HepG2 (cell line): ENCODE results near the gene MCM3. TPM values are rescaled to one million over a fixed set of nuclear protein-coding genes. Genes with fewer than 3 reads are reported as not detected.

Source experiments
- AGO2 ChIP-seq: fragments of 200-400 bp; formaldehyde crosslinking; optimal IDR thresholded peaks from 2 replicates; pipeline ENCODE3; 2017; ENCODE audit warnings: mild to moderate bottlenecking, low read depth, low read length, moderate library complexity
- FIP1L1 ChIP-seq: fragments of 200-400 bp; formaldehyde crosslinking; IDR thresholded peaks from 2 replicates; pipeline ENCODE4 v1.6.1; 2018; ENCODE audit warnings: low read depth, mild to moderate bottlenecking, low read length, moderate library complexity, borderline replicate concordance; ENCODE audit not compliant: insufficient read depth
- FOXJ3 ChIP-seq: sonication (generic); formaldehyde crosslinking; IDR thresholded peaks from 2 replicates; pipeline ENCODE4 v1.4.0; 2020; ENCODE audit warnings: missing genetic modification reagents, mild to moderate bottlenecking, borderline replicate concordance
- KLF16 ChIP-seq, 2 experiments: sonication (generic) in 1 of 2; formaldehyde crosslinking in 1 of 2; IDR thresholded peaks; 2 replicates each; pipeline versions ENCODE4 v1.6.1 to v1.8.0; 2016 to 2023; ENCODE audit warnings: missing genetic modification reagents in 2 of 2, missing compliant biosample characterization in 1 of 2
- MTF1 ChIP-seq: sonication (generic); formaldehyde crosslinking; IDR thresholded peaks from 2 replicates; pipeline ENCODE4 v1.5.0; 2020; ENCODE audit warnings: missing genetic modification reagents
- NFE2 ChIP-seq: sonication (generic); formaldehyde crosslinking; IDR thresholded peaks from 2 replicates; pipeline ENCODE4 v1.4.0; 2020; ENCODE audit warnings: missing genetic modification reagents
- RBM39 ChIP-seq: fragments of 200-400 bp; formaldehyde crosslinking; IDR thresholded peaks from one replicate; pipeline ENCODE4 v1.6.1; 2018; ENCODE audit warnings: antibody characterized with exemption, mild to moderate bottlenecking, low read depth, low read length; ENCODE audit not compliant: poor library complexity, severe bottlenecking
- RCOR2 ChIP-seq: IDR thresholded peaks from 2 replicates; pipeline ENCODE4 v1.6.1; 2016; ENCODE audit warnings: missing biosample characterization, missing genetic modification reagents
- REL ChIP-seq: sonication (generic); formaldehyde crosslinking; conservative IDR thresholded peaks from 2 replicates; pipeline ENCODE4 v1.8.0; 2022; ENCODE audit warnings: mild to moderate bottlenecking, missing genetic modification reagents, moderate library complexity
- RFXAP ChIP-seq: sonication (generic); formaldehyde crosslinking; IDR thresholded peaks from 2 replicates; pipeline ENCODE4 v1.4.0; 2020; ENCODE audit warnings: missing genetic modification reagents, borderline replicate concordance
- SETDB1 ChIP-seq: sonication (generic); formaldehyde crosslinking; IDR thresholded peaks from 2 replicates; pipeline ENCODE4 v1.5.1; 2020; ENCODE audit warnings: missing genetic modification reagents, mild to moderate bottlenecking, borderline replicate concordance
- SKI ChIP-seq: fragments of 450-650 bp; IDR thresholded peaks from one replicate; pipeline ENCODE4 v1.6.1; 2018; ENCODE audit warnings: mild to moderate bottlenecking; ENCODE audit not compliant: partially characterized antibody
- TEAD2 ChIP-seq: sonication (generic); formaldehyde crosslinking; IDR thresholded peaks from 2 replicates; pipeline ENCODE4 v1.9.0; 2021; ENCODE audit warnings: missing genetic modification reagents
- ZFP82 ChIP-seq: sonication (generic); formaldehyde crosslinking; IDR thresholded peaks from 2 replicates; pipeline ENCODE4 v1.5.1; 2020; ENCODE audit warnings: mild to moderate bottlenecking, missing genetic modification reagents, borderline replicate concordance
- ZNF138 ChIP-seq: sonication (generic); formaldehyde crosslinking; IDR thresholded peaks from 2 replicates; pipeline ENCODE4 v1.5.0; 2020; ENCODE audit warnings: mild to moderate bottlenecking, low read depth, missing genetic modification reagents
- ZNF225 ChIP-seq: sonication (generic); formaldehyde crosslinking; IDR thresholded peaks from 2 replicates; pipeline ENCODE4 v1.4.0; 2020; ENCODE audit warnings: mild to moderate bottlenecking, missing genetic modification reagents
- ZNF598 ChIP-seq: sonication (generic); formaldehyde crosslinking; IDR thresholded peaks from 2 replicates; pipeline ENCODE4 v1.5.1; 2020; ENCODE audit warnings: mild to moderate bottlenecking, missing genetic modification reagents, borderline replicate concordance
- ZNF616 ChIP-seq: sonication (generic); formaldehyde crosslinking; IDR thresholded peaks from 2 replicates; pipeline ENCODE4 v1.5.0; 2020; ENCODE audit warnings: low read depth, mild to moderate bottlenecking, missing genetic modification reagents
- ZNF674 ChIP-seq: sonication (generic); formaldehyde crosslinking; IDR thresholded peaks from 2 replicates; pipeline ENCODE4 v1.5.0; 2020; ENCODE audit warnings: low read depth, mild to moderate bottlenecking, missing genetic modification reagents
- ZNF678 ChIP-seq: sonication (generic); formaldehyde crosslinking; IDR thresholded peaks from 2 replicates; pipeline ENCODE4 v1.4.0; 2020; ENCODE audit warnings: mild to moderate bottlenecking, missing genetic modification reagents
- ZSCAN30 ChIP-seq: sonication (generic); formaldehyde crosslinking; IDR thresholded peaks from 2 replicates; pipeline ENCODE4 v1.5.0; 2020; ENCODE audit warnings: mild to moderate bottlenecking, missing genetic modification reagents
- polyA plus RNA-seq, 8 experiments: library from polyadenylated mRNA; depleted of rRNA in 3 of 8; stranded (reverse) in 7 of 8; unstranded in 1 of 8; fragments of >200 nt; fragmentation: Illumina TruSeq in 4 of 8; extraction: Trizol in 4 of 8; gene quantifications; 2 replicates each; pipeline versions ENCODE4 v1.2.1 to v1.2.3, GENCODE V29; 2011 to 2016; ENCODE audit warnings: low read depth in 4 of 8, missing spikeins in 1 of 8, mixed read lengths in 1 of 8; ENCODE audit not compliant: insufficient read depth in 1 of 8
- total RNA-seq, 5 experiments: library from RNA; depleted of rRNA; stranded (reverse); fragments of >200 nt; fragmentation: Illumina TruSeq; extraction: Trizol; gene quantifications; 2 replicates each; pipeline ENCODE4 v1.2.3, GENCODE V29; 2016; ENCODE audit warnings: low read depth in 1 of 5
- TF ChIP-seq, protein P1 (sequence below): sonication (generic); formaldehyde crosslinking; IDR thresholded peaks from 2 replicates; pipeline ENCODE4 v1.5.0; 2020; ENCODE audit warnings: mild to moderate bottlenecking, missing genetic modification reagents, moderate library complexity
- TF ChIP-seq, protein P2 (sequence below): sonication (generic); formaldehyde crosslinking; IDR thresholded peaks from 2 replicates; pipeline ENCODE4 v1.8.0; 2022; ENCODE audit warnings: mild to moderate bottlenecking, missing genetic modification reagents, moderate library complexity
- TF ChIP-seq, protein P3 (sequence below): sonication (generic); formaldehyde crosslinking; IDR thresholded peaks from 2 replicates; pipeline ENCODE4 v1.4.0; 2020; ENCODE audit warnings: mild to moderate bottlenecking, missing genetic modification reagents, borderline replicate concordance
- TF ChIP-seq, protein P4 (sequence below): sonication (generic); formaldehyde crosslinking; IDR thresholded peaks from 2 replicates; pipeline ENCODE4 v1.5.0; 2020; ENCODE audit warnings: mild to moderate bottlenecking, missing genetic modification reagents

The MCM3 gene
- total and polyA plus RNA-seq, 2 of the 13 experiments (the other 11 are each of a cell fraction or from before 2014, with no cell fraction given), result 164 to 288 TPM

DNA sequence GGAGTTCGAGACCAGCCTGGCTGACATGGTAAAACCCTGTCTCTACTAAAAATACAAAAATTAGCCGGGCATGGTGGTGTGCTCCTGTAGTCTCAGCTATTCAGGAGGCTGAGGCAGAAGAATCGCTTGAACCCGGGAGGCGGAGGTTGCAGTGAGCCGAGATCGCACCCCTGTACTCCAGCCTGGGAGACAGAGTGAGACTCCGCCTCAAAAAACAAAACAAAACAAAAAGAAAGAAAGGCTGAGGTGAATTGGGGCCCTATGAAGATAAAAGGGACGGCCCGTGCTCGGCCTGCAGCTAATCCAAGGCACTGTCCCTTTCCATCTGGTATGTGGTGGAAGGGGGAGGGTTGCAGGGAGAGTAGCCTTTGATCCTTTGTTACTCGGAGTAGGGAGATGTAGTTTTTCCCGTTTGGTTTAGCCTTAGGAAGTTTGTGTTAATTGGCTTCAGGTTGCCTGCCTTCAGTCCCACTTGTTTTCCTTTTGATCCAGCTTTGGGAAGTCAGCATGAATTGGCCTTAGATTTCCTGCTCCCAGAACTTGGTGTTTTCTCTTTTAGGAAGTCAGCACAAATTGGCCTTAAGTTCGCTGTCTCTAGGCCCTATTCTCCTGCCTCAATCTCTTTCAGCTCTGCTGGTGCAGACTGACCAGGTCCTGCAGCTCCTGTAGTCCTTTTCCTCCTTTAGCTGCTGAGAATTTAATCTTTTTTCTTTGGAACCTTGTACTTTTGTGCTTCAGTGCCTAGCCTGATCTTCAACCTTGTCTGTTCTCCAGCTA is 41.3 kb upstream of the MCM3 start (continued):
- TF ChIP-seq, protein P1, sequence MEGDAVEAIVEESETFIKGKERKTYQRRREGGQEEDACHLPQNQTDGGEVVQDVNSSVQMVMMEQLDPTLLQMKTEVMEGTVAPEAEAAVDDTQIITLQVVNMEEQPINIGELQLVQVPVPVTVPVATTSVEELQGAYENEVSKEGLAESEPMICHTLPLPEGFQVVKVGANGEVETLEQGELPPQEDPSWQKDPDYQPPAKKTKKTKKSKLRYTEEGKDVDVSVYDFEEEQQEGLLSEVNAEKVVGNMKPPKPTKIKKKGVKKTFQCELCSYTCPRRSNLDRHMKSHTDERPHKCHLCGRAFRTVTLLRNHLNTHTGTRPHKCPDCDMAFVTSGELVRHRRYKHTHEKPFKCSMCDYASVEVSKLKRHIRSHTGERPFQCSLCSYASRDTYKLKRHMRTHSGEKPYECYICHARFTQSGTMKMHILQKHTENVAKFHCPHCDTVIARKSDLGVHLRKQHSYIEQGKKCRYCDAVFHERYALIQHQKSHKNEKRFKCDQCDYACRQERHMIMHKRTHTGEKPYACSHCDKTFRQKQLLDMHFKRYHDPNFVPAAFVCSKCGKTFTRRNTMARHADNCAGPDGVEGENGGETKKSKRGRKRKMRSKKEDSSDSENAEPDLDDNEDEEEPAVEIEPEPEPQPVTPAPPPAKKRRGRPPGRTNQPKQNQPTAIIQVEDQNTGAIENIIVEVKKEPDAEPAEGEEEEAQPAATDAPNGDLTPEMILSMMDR (CRISPR knock-in tag), result no peak
- TF ChIP-seq RBM39 (no peak), RCOR2 (CRISPR knock-in tag) (peak; percentile 77; the same call in 1 of the 2 replicates), SETDB1 (CRISPR knock-in tag) (no peak), ZNF598 (CRISPR knock-in tag) (no peak), ZNF674 (CRISPR knock-in tag) (no peak), FOXJ3 (CRISPR knock-in tag) (peak; percentile 88; the same call in 1 of the 2 replicates), KLF16 (CRISPR knock-in tag; IDR thresholded peaks at IDR 0.05) (no peak), MTF1 (no peak), ZNF678 (CRISPR knock-in tag) (no peak), RFXAP (CRISPR knock-in tag) (peak; percentile 82), ZFP82 (CRISPR knock-in tag) (no peak), SKI (no peak), AGO2 (no peak), ZSCAN30 (CRISPR knock-in tag) (no peak), ZNF225 (CRISPR knock-in tag) (no peak), NFE2 (CRISPR knock-in tag) (no peak), TEAD2 (CRISPR knock-in tag) (no peak), FIP1L1 (no peak), REL (CRISPR knock-in tag) (no peak), ZNF138 (CRISPR knock-in tag) (no peak), ZNF616 (CRISPR knock-in tag) (no peak)
- TF ChIP-seq, protein P2, sequence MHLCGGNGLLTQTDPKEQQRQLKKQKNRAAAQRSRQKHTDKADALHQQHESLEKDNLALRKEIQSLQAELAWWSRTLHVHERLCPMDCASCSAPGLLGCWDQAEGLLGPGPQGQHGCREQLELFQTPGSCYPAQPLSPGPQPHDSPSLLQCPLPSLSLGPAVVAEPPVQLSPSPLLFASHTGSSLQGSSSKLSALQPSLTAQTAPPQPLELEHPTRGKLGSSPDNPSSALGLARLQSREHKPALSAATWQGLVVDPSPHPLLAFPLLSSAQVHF (CRISPR knock-in tag), result no peak
- TF ChIP-seq, protein P3, sequence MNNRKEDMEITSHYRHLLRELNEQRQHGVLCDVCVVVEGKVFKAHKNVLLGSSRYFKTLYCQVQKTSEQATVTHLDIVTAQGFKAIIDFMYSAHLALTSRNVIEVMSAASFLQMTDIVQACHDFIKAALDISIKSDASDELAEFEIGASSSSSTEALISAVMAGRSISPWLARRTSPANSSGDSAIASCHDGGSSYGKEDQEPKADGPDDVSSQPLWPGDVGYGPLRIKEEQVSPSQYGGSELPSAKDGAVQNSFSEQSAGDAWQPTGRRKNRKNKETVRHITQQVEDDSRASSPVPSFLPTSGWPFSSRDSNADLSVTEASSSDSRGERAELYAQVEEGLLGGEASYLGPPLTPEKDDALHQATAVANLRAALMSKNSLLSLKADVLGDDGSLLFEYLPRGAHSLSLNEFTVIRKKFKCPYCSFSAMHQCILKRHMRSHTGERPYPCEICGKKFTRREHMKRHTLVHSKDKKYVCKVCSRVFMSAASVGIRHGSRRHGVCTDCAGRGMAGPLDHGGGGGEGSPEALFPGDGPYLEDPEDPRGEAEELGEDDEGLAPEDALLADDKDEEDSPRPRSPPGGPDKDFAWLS, result no peak
- TF ChIP-seq, protein P4, sequence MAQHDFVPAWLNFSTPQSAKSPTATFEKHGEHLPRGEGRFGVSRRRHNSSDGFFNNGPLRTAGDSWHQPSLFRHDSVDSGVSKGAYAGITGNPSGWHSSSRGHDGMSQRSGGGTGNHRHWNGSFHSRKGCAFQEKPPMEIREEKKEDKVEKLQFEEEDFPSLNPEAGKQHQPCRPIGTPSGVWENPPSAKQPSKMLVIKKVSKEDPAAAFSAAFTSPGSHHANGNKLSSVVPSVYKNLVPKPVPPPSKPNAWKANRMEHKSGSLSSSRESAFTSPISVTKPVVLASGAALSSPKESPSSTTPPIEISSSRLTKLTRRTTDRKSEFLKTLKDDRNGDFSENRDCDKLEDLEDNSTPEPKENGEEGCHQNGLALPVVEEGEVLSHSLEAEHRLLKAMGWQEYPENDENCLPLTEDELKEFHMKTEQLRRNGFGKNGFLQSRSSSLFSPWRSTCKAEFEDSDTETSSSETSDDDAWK (CRISPR knock-in tag), result no peak
